AG09319 (cell line): ENCODE measurements around the gene TMEM140.

Experiments used
- DNase-seq: peaks from one replicate; pipeline ENCODE4 v3.0.0-alpha.2; 2010; ENCODE audit warnings: low read depth; ENCODE audit errors: extremely low read depth
- CTCF ChIP-seq: IDR thresholded peaks from 2 replicates; pipeline ENCODE4 v1.5.1; 2011; ENCODE audit warnings: low read depth, mild to moderate bottlenecking, inconsistent platforms, low read length, moderate library complexity

The TMEM140 gene

GRCh38 chr7:135204341-135204749, 56.5 kb downstream of the TMEM140 start:
- TF ChIP-seq CTCF, result no peak
- no peak for DNase-seq

DNA sequence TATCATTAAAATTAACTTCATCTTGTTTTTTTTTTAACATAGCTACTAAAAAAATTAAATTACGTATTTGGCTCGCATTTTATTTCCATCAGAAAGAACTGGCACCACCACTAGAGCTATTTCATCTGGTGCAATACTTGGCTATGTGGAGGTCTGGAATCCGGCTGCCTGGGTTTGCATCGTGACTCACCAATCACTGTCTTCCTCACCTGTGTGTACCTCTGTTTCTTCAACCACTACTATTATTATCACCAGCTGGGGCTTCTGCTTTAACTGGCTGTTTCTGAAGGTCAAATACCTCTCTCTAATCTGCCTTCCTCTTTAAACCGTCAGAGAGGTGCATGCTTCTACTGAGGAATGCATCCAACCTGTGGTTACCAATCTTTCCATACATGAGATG, 57.0 kb downstream of the TMEM140 start:
- no peak for DNase-seq

GRCh38 chr7:135205850-135206249, 58.0 kb downstream of the TMEM140 start:
- DNase-seq, result no peak
- TF ChIP-seq CTCF, result no peak

More for the DNA sequence above, 57.0 kb downstream of the TMEM140 start:
- no peak for TF ChIP-seq CTCF

DNA sequence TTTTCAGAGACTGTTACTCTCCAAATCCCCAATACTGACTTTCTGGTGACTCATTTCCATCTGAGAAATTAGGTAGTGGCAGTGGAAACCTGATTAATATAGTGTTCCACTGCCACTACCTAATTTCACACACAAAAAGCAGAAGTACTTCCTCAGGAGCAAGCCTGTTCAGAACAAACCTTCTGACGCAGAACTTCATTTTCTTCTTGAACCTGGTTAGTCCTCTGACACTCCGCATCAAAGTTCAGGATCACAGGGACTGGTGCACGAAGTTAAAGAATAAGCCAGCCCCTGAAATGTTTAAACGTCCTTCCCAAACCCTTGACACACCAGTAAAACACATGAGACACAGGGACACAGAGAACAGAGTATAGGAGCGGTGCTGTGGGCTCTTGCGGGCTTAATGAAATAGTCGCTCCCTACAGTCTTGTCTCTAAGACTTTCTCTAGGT, 59.1 kb downstream of the TMEM140 start:
- no peak for TF ChIP-seq CTCF
- DNase-seq, result no peak

GRCh38 chr7:135207406-135208101, 59.7 kb downstream of the TMEM140 start:
- no peak for DNase-seq
- TF ChIP-seq CTCF, result no peak

GRCh38 chr7:135208102-135208793, 60.4 kb downstream of the TMEM140 start:
- no peak for DNase-seq

More at GRCh38 chr7:135208102-135208793, 60.4 kb downstream of the TMEM140 start:
- TF ChIP-seq CTCF, result no peak
